Activated CD4-positive, alpha-beta T cell treated with anti-CD3 and anti-CD28 coated beads for 48 hours (primary cell): ENCODE results near the gene CDYL.
A peak's percentile ranks its signal among the peaks of the same experiment; 100 is the strongest.
"Not testable (repeated sequence)": the region's sequence is repeated elsewhere in the genome, so short reads cannot be mapped to it uniquely, and the experiment has no call there.

Source experiments
- DNase-seq: peaks from one replicate; pipeline ENCODE4 v3.0.0-alpha.2; 2020

The CDYL gene

GRCh38 chr6:4848382-4849068, 72.3 kb downstream of the CDYL start:
- DNase-seq = no peak

GRCh38 chr6:4849226-4850022, 73.2 kb downstream of the CDYL start:
- DNase-seq = no peak

GRCh38 chr6:4851035-4851434, 74.8 kb downstream of the CDYL start:
- DNase-seq = no peak

GRCh38 chr6:4852186-4852585, 76.0 kb downstream of the CDYL start:
- not testable (repeated sequence) for DNase-seq

GRCh38 chr6:4852938-4853337, 76.7 kb downstream of the CDYL start:
- DNase-seq = no peak

- DNase-seq = no peak
These were observed 77.1 kb downstream of the CDYL start for GRCh38 chr6:4853349-4853748.

GRCh38 chr6:4853782-4854511, 77.7 kb downstream of the CDYL start:
- peak; percentile 39 for DNase-seq

- DNase-seq = no peak
These were observed 80.6 kb downstream of the CDYL start for GRCh38 chr6:4856785-4857184.

- DNase-seq = no peak
These were observed 82.2 kb downstream of the CDYL start for GRCh38 chr6:4858194-4859015.

GRCh38 chr6:4860387-4860786, 84.2 kb downstream of the CDYL start:
- DNase-seq = no peak

GRCh38 chr6:4861564-4861963, 85.4 kb downstream of the CDYL start:
- DNase-seq = no peak

GRCh38 chr6:4864519-4864918, 88.3 kb downstream of the CDYL start:
- no peak for DNase-seq

- DNase-seq = not testable (repeated sequence)
These were observed 88.8 kb downstream of the CDYL start for GRCh38 chr6:4865006-4865405.

GRCh38 chr6:4870821-4871494, 94.8 kb downstream of the CDYL start:
- DNase-seq = no peak

GRCh38 chr6:4871825-4872224, 95.6 kb downstream of the CDYL start:
- DNase-seq = no peak

GRCh38 chr6:4872841-4873240, 96.6 kb downstream of the CDYL start:
- DNase-seq = no peak

- DNase-seq = no peak
These were observed 97.7 kb downstream of the CDYL start for GRCh38 chr6:4873928-4874327.

- DNase-seq = no peak
These were observed 103.6 kb downstream of the CDYL start for GRCh38 chr6:4879741-4880275.

- no peak for DNase-seq
These were observed 104.2 kb downstream of the CDYL start for GRCh38 chr6:4880363-4880762.

GRCh38 chr6:4883298-4883697, 107.1 kb downstream of the CDYL start:
- DNase-seq = no peak

- DNase-seq = no peak
These were observed 108.6 kb downstream of the CDYL start for GRCh38 chr6:4884646-4885340.
